GM19043 (cell line): ENCODE data around the gene DERL2.
"Not testable (repeated sequence)": the region's sequence is repeated elsewhere in the genome, so short reads cannot be mapped to it uniquely, and the experiment has no call there.

Source experiments
- ATAC-seq: cut with Tn5 transposase; IDR thresholded peaks from one replicate; pipeline ENCODE4 v1.9.1; 2021; ENCODE audit warnings: low read depth; ENCODE audit not compliant: unreplicated experiment

The DERL2 gene

DNA sequence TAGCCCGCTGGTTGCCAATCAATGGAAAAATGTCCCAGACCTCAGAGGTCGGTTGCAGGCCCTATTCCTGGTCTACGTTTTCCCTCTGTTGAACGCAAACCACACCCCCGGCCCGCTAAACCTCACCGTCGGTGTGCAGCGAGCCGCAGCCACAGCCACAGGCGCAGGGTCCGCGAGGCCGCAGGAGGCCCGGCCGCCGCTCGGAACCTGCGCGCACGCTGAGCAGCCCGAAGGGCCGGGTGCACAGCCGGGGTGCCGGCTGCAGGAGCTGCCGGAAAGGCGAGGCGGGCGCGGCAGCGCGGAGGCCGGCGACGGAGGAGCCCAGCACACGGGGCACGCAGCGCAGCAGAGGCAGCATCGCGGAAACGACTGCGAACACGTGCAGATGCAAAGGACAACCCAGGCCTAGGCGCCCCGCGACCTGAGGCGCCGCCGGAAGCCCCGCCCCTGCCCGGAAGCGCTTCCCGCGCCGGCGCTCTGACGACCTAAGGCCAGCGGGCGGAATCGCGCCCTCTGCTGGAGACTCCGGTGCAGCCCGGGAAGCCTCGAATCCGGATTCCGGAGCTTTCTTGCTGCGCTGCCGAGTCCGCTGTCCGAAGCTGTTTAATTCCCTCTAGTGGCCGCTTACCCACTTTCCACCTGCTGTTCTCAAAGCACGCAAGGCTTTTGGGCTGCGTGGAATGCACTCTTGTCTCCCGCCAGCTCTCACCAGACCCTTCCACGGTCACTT, 47.1 kb downstream of the DERL2 start, which contains the start of gene C1QBP:
Gene C1QBP, minus strand, starts transcription at position 440 of the 730 bp plus-strand sequence. Its CDS starts 82 bp downstream, at position 358.
- ATAC-seq: peak; percentile 71

DNA sequence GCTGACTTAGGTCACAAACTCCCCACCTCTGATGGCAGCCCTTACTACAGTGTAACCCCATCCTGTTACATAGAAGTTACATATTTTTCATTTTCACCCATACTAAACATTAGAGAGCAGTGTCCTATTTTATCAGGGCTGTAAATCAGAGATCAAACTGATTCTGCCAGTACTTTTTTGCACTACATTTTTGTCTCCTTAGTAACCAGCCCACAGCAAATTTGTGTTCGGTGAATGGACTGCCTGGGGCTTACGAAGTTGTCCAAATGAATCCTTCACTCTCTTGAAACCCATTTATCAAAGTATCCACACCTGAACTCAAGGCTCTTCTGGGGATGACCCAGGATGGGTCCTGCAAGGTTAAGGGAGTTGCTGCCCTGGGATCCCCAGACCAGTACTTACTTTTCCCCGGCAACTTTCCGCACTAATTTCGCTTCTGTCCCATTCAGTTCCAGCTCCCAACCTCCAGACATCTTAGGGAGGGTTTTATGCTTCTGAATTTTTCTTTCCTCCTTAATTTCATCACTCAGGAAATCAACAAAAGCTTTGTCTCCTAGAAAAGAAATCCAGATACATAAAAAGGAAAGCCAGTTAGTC, 48.2 kb downstream of the DERL2 start:
- ATAC-seq: no peak

DNA sequence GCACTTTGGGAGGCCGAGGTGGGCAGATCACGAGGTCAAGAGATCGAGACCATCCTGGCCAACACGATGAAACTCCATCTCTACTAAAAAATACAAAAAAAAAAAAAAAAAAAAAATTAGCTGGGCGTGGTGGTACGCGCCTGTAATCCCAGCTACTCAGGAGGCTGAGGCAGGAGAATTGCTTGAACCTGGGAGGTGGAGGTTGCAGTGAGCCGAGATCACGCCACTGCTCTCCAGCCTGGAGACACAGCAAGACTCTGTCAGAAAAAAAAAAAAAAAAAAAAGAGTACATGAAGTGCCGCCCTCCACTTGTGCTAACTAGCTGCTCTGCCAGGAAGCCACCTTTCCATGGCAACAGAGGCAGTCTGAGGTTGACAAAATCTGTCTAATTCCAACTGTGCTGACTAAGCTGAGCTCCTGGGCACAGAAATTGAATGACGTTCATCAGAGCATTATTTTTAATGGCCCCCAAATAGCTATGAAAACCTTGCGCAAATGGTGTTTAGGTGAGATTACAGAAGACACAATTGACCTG, 50.1 kb downstream of the DERL2 start:
- not testable (repeated sequence) for ATAC-seq

DNA sequence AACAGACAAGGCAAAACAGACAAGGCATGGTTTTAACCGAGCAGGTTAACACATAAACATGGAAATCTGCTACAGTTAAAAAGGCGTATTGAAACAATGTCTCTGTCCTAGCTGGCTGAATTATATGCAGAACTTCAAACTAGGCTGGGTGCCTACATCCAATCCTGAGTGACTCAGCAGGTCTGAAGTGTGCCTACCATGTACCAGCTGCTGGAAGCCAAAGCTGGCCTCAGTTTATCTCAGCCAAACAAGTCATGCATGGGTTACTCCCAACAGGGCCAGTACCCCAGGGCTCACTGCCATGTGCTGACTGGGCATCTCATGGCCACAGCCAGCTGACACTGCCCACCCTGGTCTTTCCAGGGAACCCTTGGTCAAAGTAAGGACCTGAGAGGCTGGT, 51.0 kb downstream of the DERL2 start:
- ATAC-seq: no peak

DNA sequence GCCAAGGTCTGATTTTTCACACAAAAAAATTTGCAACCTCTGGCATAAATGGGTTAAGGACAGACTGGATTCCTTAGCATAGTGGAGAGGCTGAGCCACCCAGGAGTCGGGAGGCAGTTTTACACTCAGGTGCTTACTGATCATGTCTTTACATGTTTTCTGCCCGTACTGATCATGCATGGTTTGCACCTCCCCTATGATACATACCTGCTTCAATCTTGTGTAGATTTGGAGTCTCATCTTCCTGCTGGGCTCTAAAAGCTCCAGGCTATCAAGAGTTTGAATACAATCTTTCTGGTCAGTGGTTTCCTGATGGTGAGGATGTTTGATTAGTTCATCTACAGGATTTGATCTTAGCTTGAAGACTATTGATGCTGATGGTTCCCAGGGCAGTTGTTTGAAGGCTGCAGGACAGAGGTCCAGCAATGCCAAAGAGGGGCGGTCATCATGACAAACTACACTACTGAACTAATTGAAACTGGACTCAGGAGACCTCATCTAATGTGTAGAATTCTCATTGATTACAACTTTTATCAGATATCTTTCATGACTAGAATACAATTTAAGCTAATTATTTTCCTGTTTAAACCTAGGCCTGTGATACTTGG, 53.9 kb downstream of the DERL2 start:
- ATAC-seq: no peak

DNA sequence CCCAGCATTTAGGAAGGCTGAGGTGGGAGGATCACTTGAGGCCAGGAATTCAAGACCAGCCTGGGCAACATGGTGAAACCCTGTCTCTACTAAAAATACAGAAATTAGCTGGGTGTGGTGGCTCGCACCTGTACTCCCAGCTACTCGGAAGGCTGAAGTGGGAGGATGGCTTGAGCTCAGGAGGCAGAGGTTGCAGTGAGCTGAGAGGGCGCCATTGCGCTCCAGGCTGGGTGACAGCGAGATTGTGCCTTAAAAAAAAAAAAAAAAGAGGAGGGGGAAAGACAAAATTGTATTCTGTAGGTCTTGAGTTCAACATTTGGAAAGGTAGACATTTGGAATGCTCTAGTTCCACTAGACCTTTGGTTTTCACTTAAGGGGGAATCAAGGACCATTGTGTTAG, 54.7 kb downstream of the DERL2 start:
- not testable (repeated sequence) for ATAC-seq

DNA sequence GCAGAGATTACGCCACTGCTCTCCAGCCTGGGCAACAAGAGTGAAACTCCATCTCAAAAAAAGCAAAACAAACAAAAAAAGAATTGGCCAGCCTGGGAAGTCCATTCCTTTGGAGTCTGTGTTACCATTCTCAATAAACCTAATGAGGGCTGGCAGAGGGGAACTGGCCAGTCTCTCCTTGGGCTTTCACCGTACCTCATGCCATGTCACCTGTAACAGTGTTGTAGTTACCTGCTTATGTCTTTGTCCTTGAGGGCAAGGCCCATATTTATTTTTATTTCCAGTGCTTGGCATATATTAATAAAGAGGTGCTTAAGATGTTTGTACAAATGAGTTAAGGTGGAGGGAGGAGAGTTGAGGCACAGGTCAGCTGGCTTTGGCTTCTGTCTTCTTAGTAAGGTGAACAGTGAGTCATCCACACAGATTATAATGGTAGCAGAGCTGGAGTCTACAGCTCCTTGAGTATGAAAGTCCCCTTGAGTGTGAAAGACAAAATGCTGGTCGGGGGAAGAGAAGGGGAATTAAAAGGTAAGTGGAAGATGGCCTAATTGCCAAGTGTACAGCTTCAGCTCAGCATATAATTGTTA, 55.5 kb downstream of the DERL2 start:
- no peak for ATAC-seq

DNA sequence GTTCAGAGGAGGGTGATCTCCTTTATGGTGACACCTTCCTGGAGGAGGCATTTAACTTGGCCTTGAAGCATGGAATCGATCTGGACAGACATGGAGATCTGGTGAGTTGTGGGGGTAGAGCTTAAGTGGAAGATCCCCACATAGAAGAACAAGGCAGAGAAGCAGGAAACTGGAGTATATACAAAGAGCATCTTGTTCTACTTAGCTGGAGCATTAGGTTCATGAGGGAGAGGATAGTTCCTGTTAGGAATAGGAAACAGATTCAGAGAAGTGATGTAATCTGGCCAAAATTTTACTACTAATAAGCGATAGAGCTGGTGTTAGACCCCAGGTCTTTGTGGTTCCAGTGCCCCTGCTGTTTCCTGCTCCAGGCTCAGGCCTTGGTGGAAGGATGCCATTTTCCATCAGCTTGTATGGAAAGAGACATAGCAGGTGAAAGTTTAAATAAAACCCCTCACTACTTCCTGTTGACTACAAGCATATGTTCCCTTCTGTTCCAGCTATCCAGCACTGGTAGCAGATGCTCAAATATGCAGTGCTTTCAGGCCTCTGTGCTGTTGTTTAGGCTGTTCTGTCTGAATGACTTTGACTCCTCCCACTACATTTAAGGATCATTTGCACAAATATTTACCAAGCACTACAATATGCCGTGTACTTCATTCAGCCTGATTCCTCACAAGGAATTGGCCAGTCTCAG, 56.6 kb downstream of the DERL2 start:
- ATAC-seq: no peak

DNA sequence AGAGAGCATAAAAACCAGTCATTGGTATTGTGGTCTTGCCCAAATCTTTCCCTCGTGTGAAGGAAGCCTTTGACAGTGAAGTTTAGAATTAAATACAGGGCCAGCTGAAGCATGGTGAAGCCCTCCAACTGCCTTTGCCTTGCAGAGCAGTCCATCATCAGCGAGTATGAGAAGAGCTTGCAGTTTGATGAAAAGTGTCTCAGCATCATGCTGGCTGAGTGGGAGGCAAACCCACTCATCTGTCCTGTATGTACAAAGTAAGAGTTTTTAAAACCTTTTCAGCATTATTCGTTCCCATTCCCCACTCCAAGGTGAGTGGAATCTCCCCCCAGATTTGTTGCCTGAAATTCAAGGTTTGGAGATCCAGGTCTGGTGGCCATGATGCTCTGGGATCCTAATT, 60.2 kb downstream of the DERL2 start:
- no peak for ATAC-seq

DNA sequence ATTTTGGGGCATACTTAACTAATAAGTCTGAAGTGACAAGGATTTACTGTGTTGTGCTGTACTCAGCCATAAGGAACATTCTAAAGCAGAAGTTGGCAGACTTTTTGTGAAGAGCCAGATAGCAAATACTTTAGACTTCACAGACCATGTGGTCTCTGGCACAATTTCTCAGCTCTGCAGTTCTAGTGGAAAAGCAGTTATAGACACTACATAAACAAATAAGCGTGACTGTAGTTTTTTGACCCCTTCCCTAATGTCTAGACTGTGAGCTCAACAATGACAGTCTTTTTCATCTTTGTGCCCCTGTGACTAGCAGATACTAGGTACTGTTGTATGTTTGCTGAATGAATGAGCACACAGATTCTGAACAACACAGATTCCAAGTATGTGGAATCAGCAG, 61.1 kb downstream of the DERL2 start:
- no peak for ATAC-seq

DNA sequence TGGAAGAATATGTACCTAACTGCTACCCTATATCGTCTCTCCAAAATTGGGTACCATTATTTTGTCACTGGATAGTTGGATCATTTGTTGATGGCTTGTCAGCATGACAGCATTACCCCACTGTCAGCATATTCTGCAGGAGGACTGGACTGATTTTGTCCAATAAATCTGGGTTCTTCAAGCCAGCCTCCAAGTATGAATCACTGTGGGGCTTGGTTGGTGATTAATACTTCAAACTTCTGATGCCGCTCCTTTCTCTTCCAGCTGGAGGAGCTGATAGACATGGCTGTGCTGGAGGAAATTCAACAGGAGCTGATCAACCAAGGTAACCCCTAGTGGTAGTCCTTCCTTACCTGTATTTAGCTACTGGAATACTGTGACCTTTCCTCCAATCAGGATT, 63.5 kb downstream of the DERL2 start:
- ATAC-seq: no peak
